Adrenal gland (tissue), 12 donors: ENCODE measurements around the gene MTHFS. TPM values are rescaled to one million over a fixed set of nuclear protein-coding genes. Genes with fewer than 3 reads are reported as not detected.

Experiments
- DNase-seq, 7 donors: peaks; one replicate each; pipeline ENCODE4 v3.0.0-alpha.2; 2019 to 2020
- H3K27ac ChIP-seq, 5 donors: fragments of 200-600 bp; sonication (generic) in 4 of 5; 1 replicate in 3 of 5; 2 replicates in 2 of 5; pipeline versions ENCODE4 v1.5.1 to v1.8.0; 2016 to 2020; ENCODE audit warnings: mild to moderate bottlenecking in 1 of 5
- H3K27me3 ChIP-seq: fragments of 200-600 bp; 2 replicates; pipeline ENCODE4 v1.8.0; 2021
- H3K36me3 ChIP-seq, 2 donors: fragments of 200-600 bp; replicated peaks in 1 of 2; 1 replicate in 1 of 2; 2 replicates in 1 of 2; pipeline versions ENCODE4 v1.5.1 to v1.8.0; 2018 to 2022
- H3K4me1 ChIP-seq, 2 donors: fragments of 200-600 bp; replicated peaks in 1 of 2; 1 replicate in 1 of 2; 2 replicates in 1 of 2; pipeline versions ENCODE4 v1.5.1 to v1.8.0; 2018 to 2021
- H3K4me3 ChIP-seq, 4 donors: fragments of 200-600 bp; sonication (generic) in 3 of 4; one replicate each; pipeline ENCODE4 v1.5.1; 2016 to 2018
- H3K9me3 ChIP-seq, 3 donors: fragments of 200-600 bp; sonication (generic) in 1 of 3; replicated peaks in 1 of 3; 1 replicate in 2 of 3; 2 replicates in 1 of 3; pipeline versions ENCODE4 v1.5.1 to v1.8.0; 2016 to 2021
- POLR2A ChIP-seq, 2 donors: fragments of 450-650 bp; IDR thresholded peaks; one replicate each; pipeline ENCODE4 v1.6.1; 2017; ENCODE audit warnings: antibody characterized with exemption in 2 of 2, mild to moderate bottlenecking in 2 of 2, moderate library complexity in 1 of 2
- WGBS, 4 donors: extraction: QIAGEN DNeasy Blood & Tissue Kit in 2 of 4; methylation state at CpG; one replicate each; pipeline versions ENCODE4 v1.1.5 to v1.1.7; 2013 to 2017; 5-methylcytosine and 5-hydroxymethylcytosine counted together
- intact Hi-C, 2 donors: fragments of 100-400 bp; cut with DNase I; formaldehyde crosslinking; loops; one replicate each; pipeline versions ENCODE4 v1.14.1 to v1.15.0; 2022 to 2023
- polyA plus RNA-seq, 3 donors: library from polyadenylated mRNA; stranded (reverse); fragments of 200-250 nt in 2 of 3; fragments of 350-450 nt in 1 of 3; fragmentation: Illumina TruSeq in 1 of 3; extraction: RNeasy Lipid Tissue Mini Kit (QIAGEN cat#74804) in 1 of 3; gene quantifications; one replicate each; pipeline ENCODE4 v1.2.3, GENCODE V29; 2013 to 2014
- total RNA-seq, 9 donors: library from RNA; depleted of rRNA in 4 of 9; stranded (reverse); fragments of >200 nt in 4 of 9; fragments of 120-200 nt in 1 of 9; fragmentation: NEBNext Ultra II Directional in 1 of 9; extraction: Animal tissue kit (Norgen Biotek cat#: 25700) in 1 of 9; gene quantifications; one replicate each; pipeline versions ENCODE4 v1.1.0 to v1.2.4, GENCODE V29; 2013 to 2023
- TF ChIP-seq, protein P1 (sequence below), 6 experiments: fragments of 450-650 bp in 4 of 6; fragments of 200-600 bp in 2 of 6; sonication (generic) in 1 of 6; IDR thresholded peaks; 1 replicate in 5 of 6; 2 replicates in 1 of 6; pipeline versions ENCODE4 v1.5.1 to v1.8.0; 2016 to 2021; ENCODE audit warnings: antibody characterized with exemption in 6 of 6, mild to moderate bottlenecking in 2 of 6, moderate library complexity in 1 of 6
- donor health status: healthy with polysubstance abuse.
- donor health status: Bipolar disorder and iron deficiency.
- donor health status: DM: yes; HTN: yes; CAD: no.
- donor health status: DM: no; HTN: no; CAD: no.
- donor health status: DM: no; HTN: no; CAD: no.
- donor health status: DM: yes; HTN: yes; CAD: no.

The MTHFS gene
- total and polyA plus RNA-seq, 12 donors: 8.7 to 63.6 (median 28.8) TPM

DNA sequence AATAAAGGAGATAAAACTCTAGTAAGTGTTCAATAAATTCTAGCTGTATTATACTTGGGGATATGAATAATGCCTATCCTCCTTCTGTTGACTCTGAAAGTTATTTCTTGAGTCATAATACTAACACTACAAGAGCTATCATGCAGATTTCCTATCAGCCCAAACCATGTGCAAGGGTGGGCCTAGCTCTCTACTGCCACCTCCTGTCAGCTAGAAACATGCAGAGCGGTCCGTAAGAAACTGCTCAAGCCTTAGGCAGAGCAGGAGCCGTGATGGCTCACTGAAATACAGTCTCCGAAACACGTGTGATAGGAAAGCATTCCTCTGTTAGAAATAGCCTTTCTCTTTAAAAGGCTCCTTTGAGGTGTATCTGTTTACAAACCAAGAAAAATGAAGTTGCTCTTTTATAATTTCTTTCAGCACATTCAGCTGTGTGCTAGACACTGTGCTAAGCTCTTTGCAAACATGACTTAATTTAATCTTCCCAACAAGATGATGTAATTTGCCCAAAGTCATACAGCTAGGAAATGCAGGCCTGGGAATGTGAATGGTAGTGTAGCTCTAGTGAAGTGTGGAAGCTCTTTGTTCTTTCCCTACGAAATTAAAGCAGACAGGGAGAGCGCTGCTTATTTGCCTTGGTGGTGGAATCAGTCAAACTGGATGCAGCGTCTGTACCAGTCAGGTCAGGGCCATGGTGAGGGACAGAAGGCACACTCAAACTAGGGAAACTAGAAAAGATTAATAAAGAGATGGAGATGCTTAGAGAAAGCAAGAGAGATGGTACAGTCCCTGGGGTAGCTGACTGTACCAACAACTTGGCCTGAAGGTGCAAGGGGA is 43.1 kb downstream of the MTHFS start:
- Histone ChIP-seq H3K27ac (no peak overlapping the region), H3K36me3 (no peaks in the 10 kb centered on the region), H3K4me1 (peaks cover 0 to 9% of the 10 kb centered on the region in 2 donors), H3K4me3 (no peak overlapping the region), H3K9me3 (no peaks in the 10 kb centered on the region), H3K27me3 (no peaks in the 10 kb centered on the region)
- intact Hi-C loops: loop anchor here in 1 of 2 donors (10.0 kb wide), 1 partner anchor 509 kb away; no protein-coding TSS in a partner anchor
- WGBS, 4 donors: 39 to 42% (median 41%) methylated on average over 8 of the region's 8 CpGs
- DNase-seq: peak; percentile 63 to 86 (median 76)
- TF ChIP-seq POLR2A (IDR thresholded peaks at IDR 0.05): no peak
- TF ChIP-seq, protein P1, sequence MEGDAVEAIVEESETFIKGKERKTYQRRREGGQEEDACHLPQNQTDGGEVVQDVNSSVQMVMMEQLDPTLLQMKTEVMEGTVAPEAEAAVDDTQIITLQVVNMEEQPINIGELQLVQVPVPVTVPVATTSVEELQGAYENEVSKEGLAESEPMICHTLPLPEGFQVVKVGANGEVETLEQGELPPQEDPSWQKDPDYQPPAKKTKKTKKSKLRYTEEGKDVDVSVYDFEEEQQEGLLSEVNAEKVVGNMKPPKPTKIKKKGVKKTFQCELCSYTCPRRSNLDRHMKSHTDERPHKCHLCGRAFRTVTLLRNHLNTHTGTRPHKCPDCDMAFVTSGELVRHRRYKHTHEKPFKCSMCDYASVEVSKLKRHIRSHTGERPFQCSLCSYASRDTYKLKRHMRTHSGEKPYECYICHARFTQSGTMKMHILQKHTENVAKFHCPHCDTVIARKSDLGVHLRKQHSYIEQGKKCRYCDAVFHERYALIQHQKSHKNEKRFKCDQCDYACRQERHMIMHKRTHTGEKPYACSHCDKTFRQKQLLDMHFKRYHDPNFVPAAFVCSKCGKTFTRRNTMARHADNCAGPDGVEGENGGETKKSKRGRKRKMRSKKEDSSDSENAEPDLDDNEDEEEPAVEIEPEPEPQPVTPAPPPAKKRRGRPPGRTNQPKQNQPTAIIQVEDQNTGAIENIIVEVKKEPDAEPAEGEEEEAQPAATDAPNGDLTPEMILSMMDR (IDR thresholded peaks at IDR 0.05): peak; percentile 83 to 96 (median 90)

DNA sequence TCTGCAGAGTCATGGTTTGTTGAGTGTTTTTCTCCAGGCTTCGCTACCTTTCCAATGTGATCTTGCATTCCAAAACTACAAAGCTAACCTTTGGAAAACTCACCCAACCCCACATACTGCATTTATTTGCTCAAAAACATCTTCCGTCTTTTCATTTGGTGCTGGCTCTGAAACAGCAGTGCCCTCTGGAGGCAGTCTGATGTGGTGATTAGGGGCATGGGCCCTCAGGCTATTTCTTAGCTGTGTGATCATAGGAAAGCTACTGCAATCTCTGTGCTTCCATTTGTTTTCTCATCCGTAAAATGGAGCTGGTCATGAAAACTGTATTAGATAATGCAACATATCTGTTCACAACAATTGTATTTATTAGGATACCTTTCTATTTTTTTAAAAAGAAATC is 47.0 kb downstream of the MTHFS start:
- Histone ChIP-seq H3K9me3 (no peaks in the 10 kb centered on the region), H3K36me3 (no peaks in the 10 kb centered on the region), H3K4me1 (peaks cover 0 to 9% of the 10 kb centered on the region in 2 donors), H3K27me3 (no peaks in the 10 kb centered on the region), H3K27ac (no peak overlapping the region), H3K4me3 (no peak overlapping the region)
- no peak for TF ChIP-seq POLR2A (IDR thresholded peaks at IDR 0.05)
- TF ChIP-seq, protein P1 (IDR thresholded peaks at IDR 0.05): peak in 5 of 6 experiments; percentile 21 to 50 (median 38)
- peak in 5 of 7 donors; percentile 17 to 58 (median 30) for DNase-seq
- intact Hi-C loops: loop anchor here in 1 of 2 donors (10.0 kb wide), 1 partner anchor 505 kb away; no protein-coding TSS in a partner anchor
- 89 to 93% (median 90%) methylated on average over 3 of the region's 3 CpGs for WGBS, 4 donors

DNA sequence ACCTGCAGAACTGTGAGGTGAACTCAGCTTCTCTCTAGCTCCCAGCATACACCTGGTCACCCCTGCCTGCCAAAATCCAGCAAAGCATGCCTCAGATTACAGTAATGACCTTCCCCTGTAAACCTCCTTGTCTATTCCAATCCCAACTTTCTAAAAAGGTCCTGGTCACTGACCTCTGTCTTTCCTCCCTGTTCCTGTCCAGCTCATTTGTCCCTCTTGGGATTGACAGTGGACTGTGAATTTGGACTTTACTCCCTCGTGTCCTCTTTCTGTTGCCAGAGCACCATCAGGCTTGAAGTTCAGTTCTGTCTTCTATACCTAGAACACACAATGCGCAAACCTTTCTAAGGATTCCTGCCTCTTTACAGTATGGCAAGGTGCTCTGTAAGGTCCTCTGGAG is 50.3 kb downstream of the MTHFS start:
- intact Hi-C loops: no loop called here
- 96 to 97% (median 96%) methylated on average over 2 of the region's 2 CpGs for WGBS, 4 donors
- H3K36me3 ChIP-seq: no peaks in the 10 kb centered on the region
- H3K27me3 ChIP-seq: no peaks in the 10 kb centered on the region
- H3K4me1 ChIP-seq: no peaks in the 10 kb centered on the region
- DNase-seq: no peak
- no peak overlapping the region for H3K27ac ChIP-seq
- no peaks in the 10 kb centered on the region for H3K9me3 ChIP-seq
- no peak for TF ChIP-seq POLR2A (IDR thresholded peaks at IDR 0.05)
- TF ChIP-seq, protein P1 (IDR thresholded peaks at IDR 0.05): no peak
- H3K4me3 ChIP-seq: no peak overlapping the region

DNA sequence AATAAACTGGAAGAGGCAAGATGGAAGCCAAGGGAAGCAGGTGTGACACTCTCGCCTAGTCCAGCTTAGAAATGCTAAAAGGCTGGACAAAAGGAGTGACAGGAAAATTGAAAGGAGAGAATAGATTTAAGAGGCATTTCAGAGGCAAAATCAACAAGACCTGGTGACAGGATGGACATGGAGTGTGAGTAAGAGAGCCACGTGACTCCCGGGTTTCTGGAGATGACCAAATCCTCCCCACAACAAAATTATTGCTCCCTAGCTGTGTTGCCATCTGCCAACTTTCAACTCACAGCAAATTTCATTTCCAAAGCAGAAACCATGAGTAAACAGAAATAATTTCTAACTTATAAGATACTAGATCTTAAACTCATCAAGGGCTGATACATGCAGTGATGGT is 52.6 kb downstream of the MTHFS start:
- no peak for DNase-seq
- no peak overlapping the region for H3K27ac ChIP-seq
- intact Hi-C loops: no loop called here
- no peaks in the 10 kb centered on the region for H3K36me3 ChIP-seq
- H3K4me1 ChIP-seq: no peaks in the 10 kb centered on the region
- WGBS, 4 donors: 73 to 97% (median 83%) methylated on average over 3 of the region's 3 CpGs
- no peaks in the 10 kb centered on the region for H3K27me3 ChIP-seq
- no peak for TF ChIP-seq POLR2A (IDR thresholded peaks at IDR 0.05)
- TF ChIP-seq, protein P1 (IDR thresholded peaks at IDR 0.05): no peak
- H3K4me3 ChIP-seq: no peak overlapping the region
- no peaks in the 10 kb centered on the region for H3K9me3 ChIP-seq
